ENCODE results near the gene UBAP1.
"Not testable (repeated sequence)": the region's sequence is repeated elsewhere in the genome, so short reads cannot be mapped to it uniquely, and the experiment has no call there.

Gene UBAP1

DNA sequence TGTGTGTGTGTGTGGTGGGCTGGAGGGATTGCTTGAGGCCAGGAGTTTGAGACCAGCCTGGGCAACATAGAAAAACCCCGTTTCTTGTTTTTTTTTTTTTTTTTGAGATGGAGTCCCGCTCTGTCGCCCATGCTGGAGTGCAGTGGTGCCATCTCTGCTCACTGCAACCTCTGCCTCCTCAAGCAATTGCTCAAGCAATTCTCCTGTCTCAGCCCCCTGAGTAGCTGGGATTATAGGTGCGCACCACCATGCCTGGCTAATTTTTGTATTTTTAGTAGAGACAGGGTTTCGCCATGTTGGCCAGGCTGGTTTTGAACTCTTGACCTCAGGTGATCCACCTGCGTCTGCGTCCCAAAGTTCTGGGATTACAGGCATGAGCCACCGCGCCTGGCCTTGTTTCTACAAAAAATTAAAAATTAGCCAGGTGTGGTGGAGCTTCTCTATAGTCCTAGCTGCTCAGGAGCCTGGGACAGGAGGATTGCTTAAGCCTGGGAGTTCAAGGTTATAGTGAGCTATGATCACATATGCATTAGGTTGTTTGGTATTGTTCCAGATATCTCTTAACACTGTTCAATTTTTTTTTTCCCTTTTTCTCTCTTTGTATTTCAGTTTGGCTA, 47.4 kb downstream of the UBAP1 start:
- DNase-seq: not testable (repeated sequence)

DNA sequence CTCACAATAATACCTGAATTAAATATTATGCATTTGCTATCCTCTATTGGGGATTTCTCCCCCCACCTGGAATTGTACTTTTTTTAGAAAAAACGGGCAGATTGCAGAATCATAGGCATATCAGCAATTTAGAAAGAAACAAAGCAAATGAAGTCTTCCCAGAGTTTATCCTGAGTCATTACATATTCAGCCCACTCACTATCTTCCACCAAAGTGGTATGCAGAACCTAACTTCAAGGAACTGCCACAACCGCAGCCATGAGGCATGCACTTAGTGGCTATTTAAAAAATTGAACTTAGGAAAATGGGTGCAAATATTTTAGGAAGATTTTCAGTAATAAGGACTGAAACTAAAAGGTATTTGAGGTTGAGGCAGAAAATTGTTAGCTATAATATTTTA, 48.6 kb downstream of the UBAP1 start:
- DNase-seq: no peak

DNA sequence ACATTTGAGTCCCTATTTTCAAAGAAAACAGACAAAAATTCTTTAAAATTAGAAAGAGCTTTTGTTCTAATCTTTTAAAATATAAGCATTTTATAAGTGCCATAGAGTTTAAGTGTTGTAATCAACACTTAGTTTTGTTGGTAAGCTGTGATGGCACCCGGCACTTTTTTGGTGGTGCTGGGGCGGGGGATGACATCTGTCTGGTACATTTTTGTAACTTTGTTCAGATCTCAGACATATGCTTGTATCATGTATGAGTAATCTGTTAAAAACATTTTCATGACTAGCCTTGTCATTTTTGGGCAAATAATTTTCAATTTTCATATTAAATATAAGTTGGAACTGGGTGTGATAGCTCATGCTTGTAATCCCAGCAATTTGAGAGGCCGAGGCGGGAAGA, 51.7 kb downstream of the UBAP1 start:
- no peak for DNase-seq

DNA sequence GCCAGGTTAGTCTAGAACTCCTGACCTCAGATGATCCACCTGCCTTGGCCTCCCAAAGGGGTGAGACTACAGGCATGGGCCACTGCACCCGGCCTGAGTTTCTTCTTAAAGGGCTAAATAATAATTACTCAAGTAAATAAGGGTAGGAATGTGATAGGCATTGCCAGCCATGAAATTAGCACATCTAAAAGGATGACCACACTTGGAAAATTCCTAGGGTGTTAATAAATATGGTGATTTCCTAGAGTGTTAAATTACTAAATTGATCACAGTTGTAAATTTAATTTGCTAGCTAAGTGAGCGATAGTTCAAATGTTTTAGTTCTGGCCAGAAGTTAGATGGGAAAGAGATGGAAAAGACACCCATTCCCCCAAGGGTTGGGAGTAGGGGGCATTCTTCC, 53.4 kb downstream of the UBAP1 start:
- DNase-seq: no peak

DNA sequence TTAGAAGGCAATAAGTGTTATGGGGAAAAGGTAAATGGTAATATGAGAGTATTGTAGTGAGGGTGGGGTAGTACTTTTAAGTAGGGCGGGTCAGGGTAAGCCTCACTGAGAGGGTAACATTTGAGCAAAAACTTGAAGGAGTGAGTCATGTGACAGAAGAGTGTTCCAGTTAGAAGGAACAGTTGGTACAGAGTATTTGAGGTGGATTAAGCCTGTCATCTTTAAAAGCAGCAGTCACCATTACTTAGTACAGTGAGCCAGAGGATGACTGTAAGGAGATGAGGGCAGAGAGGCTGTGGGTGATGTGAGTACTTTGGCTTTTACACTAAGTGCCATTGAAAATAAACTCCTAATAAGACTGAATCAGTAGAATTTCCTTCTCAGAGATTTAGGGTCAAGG, 54.8 kb downstream of the UBAP1 start:
- no peak for DNase-seq

DNA sequence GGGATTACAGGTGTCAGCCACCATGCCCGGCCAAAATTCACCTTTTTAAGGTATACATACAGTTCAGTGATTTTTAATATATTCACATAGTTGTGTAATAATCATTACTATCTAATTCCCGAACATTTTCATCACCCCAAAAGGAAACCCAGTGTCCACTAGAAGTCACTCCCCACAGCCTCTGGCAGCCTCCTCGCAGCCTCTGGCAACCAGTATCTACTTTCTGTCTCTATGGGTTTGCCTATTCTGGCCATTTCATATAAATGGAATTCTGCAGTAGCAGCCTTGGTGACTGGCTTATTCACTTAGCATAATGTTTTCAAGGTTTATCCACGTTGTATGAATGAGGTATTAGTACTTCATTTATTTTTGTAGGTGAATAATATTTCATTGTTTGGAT, 59.0 kb downstream of the UBAP1 start:
- no peak for DNase-seq

DNA sequence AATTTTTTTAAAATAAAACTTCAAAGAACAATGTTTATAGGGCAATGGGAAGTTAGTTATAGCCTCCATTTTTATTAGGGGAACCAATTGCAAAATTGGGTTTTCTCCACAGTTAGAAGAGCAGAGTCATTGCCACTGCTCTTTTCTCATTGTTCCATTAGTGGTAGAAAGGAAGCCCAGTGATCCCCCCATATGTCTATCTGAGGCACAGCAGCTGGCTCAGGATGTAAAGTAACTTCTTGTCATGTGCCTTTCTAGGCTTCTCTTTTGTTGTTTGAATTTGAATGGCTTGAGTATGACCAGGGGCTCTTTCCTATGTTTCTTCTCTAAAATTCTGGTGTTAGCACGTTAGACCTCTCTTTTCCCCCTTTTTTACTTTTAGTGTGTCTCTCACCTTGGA, 61.2 kb downstream of the UBAP1 start:
- DNase-seq: no peak

DNA sequence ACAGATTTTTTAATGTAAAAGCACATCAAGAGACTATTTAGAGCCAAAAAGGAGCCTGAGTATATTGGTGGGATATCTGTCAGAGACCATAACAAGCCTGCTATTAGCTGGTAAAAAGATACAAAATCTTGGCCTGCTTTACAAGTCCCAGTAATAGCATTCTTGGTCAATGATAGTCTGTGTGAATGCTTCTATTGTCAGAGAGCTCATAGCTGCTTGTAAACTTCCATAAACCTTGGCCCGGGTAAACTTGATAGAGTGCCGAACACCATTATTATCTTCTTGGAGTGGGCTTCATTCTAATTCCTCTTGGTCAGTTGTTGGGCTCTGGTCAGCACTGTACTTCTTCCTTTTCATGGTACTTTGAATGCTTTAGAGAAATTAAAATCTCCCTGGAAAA, 64.0 kb downstream of the UBAP1 start:
- no peak for DNase-seq

DNA sequence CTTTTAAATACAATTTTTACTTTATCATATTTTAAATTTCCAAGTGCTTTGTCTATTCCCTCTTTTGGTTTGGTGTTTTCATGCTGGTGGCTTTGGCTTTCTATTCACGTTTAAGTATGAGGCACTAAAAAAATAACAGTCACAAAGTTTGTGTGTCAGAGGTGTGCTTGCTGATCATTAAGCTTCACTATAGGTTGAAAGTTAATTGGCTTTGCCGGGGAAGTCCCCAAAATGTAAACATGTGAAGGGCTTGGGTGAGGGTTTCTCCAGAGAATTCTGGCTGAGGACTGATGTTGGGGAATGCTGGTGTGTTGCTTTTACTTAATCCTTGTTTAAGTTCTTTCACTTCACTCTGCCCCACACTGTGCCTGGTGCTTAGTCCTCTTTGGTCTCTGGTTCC, 66.4 kb downstream of the UBAP1 start:
- DNase-seq: not testable (repeated sequence)

DNA sequence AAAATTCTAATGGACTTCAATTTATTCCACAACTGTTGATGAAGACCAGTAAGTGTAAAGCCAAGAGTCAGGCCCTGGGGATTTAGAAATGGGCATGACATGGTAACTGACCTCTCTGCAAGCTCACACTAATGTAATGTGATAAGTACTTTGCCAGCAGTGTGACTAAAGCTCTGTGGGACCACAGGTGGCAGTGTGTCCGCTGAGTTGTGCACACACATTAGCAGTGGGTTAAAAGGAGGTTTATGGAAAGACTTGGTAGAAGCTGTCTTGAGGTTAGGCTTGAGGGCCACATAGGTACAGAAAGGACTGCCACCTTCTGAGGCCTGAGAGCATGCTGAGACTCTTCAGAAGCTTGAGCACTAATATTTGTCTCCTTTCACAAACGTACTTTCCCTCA, 67.6 kb downstream of the UBAP1 start:
- no peak for DNase-seq

DNA sequence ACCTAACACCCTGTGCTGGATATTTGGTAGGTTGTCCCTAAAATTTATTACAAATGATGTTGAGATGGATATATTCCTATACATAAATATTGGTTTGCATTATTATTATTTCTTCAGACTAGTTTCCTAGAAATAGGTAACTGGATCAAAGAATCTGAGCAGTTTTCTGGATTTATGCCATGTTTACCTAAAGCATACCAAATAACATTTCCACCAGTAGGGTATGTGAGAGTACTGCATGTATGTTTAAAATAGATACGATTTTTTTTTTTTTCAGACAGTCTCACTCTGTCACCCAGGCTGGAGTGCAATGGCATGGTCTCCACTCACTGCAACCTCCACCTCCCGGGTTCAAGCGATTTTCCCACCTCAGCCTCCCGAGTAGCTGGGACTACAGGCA, 68.9 kb downstream of the UBAP1 start:
- DNase-seq: not testable (repeated sequence)

DNA sequence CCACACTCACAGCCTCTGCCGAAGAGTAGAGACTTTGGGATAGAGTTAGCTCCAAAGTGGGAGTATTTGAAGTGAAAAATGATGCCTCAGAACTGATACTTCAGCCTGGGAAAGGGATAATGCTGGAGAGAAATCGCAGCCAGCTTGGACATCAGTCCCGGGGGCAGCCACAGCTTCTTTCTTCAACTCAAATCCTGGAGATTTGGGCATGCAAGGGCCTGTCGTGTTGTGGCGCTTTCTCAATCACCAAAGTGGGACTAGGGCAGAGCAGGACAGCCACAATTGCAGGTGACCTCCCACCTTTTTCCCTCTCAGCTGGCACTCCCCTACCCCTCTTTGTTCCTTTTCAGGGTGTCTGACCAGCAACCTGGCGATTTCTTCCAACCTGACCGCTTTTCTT, 70.4 kb downstream of the UBAP1 start:
- DNase-seq: no peak

DNA sequence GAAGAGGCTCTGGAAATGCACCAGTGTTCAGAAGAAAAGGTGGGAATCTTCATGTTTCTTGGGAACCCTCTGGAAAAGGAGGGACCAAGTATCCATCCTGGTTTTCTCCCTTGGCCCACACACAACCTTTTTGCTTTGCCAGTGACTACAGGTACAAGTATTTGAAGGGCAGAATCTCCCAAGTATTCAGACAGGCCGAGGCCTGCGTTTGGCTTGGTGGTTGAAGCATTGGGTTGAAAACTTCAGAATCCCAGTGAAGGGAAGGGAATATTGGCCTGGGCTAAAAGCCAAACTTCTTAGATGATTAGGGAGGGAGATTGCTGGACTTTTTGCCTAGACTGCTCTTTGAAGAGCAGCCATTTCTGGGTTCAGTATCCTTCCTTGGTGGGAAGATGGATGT, 71.9 kb downstream of the UBAP1 start:
- no peak for DNase-seq

DNA sequence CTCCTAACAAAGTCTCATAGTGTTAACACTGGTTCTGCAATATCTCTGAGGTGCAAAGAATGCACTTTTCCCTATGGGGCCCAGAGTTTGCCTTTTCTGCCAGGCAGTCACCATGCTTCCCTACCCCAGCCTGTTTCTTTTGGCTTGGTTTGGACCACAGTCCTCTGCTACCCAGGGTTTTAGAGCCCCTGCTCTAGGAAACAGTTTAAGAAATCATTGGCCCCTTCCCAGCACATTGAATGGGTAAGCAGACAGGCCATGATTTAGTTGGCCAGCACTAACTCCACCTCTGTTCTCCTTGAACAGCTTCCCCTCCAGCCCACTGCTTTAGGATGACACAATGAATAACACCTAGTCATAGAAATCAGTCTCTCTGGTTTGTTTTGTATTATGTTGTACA, 73.2 kb downstream of the UBAP1 start:
- no peak for DNase-seq

DNA sequence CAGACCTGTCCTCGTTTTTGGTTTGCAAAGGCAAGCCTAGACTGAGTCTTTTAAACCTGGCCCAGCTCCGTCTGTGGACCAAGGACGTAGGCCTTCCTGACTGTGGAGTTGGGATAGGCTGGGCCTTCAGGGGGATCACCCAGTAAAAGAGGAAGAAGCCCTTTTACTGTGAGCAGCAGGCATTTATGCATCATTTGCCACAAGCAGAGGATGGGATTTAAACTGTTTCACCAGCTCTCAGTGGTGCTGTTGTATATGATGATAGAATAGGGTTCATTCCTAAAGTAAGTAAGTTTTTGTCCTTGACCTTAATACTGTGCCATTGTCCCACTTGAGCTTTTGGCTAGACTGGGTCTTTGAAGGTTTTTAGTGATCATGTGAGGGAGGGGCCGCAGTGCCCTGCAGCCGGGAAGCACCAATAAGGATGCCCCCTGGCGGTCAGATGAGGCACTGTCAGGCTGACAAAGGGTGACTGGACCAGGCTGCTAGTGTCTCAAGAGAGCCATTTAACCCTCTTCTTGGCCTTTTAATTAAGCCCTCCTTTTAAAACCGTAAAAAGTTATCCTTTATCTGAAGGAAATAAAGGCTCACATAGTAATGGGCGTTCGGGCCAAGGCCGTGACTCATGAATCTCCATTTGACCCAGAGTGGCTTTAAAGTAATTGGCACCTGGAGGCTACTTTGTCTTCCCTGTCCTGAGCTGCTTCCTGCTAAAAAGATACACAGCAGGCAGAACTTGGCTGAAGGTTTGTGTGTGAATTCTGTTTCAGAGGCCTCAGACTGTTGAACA, 74.0 kb downstream of the UBAP1 start:
- DNase-seq: peak; percentile 46

DNA sequence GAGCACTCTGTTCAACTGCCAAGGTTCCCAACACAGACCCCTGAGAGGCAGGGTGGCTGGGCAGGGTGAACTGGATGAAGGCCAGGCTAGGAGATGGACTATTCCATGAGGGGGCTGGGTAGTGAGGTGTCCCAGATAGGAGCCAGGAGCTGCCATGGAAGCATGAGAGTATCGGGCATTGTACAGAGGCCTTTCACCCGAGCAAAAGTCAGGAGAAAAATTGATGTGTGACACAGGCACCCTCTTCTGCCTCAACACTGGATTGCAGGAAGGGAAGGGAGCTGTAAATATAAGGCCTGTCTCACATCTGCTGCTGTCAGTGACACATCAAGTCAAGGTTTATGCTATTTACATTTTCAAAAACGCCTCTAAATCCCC, 74.6 kb downstream of the UBAP1 start:
- DNase-seq: no peak

DNA sequence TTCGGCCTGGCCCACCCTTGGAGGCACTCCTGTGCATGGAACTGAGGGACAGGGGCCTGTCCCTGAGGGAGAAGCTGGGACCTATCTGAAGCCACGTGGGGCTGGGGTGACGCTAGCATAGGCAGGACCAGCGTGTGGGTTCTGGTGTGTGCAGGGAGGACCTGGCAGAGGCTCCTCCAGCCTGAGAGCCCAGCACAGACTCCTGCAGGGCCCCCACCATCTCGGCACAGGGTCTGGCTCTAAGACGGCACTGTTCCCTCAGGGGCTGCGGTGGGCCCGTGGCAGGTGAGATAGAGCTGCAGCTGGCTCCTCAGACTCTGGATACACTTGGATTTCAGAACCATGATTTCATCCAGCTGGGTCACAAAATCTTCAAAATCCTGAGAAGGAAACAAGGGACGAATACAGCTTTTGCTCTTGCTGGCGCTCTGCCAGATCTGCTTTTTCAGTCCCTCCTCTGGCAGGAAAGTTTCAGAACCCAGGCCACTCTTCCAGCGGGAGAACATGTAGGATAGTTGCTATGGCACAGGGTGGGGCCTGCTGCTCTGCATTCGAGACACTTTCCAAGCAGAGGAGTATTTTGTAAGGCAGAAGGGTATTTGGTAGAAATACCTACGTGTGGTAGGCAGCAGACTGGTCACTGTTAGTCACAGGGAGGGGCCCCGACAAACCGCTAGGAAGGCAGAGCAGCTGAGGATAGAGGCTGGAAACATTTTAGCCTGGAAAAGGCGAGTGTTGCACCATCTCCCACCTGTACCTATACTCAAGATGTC, 75.5 kb downstream of the UBAP1 start:
- no peak for DNase-seq

DNA sequence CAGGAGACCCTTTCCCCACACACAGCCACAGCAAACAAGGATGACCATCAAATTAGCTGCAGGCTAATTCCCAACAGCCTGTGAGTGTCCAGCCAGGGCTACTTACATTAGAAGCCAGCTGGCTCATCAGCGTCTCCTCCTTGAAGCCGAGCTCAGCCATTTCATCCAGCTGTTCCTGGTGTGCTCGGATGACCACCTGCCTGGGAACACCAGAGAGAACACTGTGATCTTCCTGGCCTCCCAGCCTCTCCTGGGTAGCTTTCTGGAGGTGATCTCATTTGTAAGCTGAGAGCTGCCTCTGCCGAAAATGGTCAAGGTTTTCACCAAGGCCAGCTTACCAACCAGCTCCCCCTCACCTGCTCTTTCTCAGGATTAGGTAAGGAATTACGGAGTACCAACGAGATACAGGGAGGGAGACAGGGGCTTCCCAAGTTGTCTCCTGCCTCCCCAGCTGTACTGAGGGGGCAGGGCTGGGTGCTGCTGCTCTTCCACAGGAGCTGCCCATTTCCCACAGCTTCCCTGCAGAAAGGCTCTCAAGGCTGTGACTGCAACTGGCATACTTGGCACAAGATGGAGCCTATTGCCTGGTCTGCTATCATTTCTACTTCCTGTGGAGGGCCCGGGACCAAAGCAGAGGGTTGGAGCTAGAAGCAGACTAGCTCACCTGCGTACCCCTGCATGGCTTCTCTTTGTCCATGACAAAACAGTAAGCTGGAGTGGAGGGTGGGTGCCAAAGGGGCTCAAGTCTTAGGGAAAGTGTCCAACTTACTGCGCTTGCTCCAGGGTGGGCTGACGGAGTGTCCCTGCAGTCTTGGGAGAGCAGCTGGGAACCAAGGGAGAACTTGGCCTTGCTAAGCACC, 76.4 kb downstream of the UBAP1 start:
- DNase-seq: no peak

DNA sequence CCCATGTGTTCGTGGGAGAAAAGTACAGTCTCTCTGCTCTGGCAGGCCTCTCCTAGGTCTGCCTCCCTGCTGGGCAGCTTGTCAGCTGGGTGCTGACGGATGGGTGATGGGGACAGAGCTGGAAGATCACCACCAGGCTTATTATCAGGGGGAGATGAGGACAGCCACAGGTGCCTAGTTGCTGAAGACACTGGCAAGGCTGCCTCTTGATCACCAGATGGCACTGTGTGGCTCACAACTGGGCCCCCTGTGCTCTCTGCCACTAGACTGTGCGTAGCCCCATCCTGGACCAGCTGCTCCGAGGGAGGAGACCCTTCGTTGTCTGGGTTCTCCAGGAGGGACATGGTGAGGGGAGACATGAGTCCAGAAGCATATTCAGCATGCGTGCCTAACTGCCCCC, 77.3 kb downstream of the UBAP1 start:
- no peak for DNase-seq

DNA sequence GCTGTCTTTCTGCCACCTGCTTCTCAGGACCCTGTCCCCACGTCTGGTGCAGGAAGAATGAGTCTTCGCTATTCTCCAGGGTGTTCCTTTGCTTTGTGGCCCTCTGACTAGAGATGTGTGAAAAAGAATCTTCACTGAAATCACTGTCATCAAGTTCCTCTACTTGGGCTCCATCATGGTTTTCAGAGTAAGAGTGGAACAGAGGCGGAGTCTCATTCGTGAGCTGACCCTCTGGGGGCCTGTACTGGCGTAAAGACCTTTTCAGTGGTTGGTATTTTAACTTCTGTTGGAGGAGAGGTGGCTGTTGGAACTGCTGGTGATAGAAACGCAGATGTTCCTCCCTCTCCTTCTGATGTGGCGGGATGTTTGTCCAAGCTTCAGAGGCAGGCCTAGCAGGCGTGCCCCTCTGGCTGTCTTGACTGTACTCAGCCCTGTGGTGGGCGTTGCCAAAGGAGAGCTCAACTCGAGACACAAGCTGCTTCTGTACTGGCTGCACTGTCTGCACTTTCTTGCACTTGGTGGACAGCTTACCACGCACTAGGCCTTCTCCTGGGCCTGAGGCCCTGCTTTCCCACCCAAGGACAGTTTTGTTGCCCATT, 78.2 kb downstream of the UBAP1 start:
- no peak for DNase-seq

DNA sequence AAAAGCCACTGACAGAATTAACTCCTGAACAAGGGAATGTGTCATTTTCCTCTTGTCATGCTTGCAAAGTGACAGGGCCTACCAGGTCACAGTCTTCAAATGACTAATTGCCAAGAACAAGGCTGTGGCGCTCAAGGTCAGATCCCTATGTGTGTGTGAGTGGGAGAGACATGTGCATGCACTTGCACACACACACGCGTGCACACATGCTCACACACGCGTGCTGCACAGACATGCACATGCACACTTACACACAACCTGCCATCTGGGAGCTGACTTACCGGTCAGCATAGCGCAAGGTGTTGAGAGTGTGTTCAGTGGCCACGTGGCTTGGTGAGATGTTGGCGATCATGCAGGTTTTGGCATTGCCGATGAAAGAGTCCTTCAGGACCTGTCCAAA, 80.5 kb downstream of the UBAP1 start:
- DNase-seq: no peak

DNA sequence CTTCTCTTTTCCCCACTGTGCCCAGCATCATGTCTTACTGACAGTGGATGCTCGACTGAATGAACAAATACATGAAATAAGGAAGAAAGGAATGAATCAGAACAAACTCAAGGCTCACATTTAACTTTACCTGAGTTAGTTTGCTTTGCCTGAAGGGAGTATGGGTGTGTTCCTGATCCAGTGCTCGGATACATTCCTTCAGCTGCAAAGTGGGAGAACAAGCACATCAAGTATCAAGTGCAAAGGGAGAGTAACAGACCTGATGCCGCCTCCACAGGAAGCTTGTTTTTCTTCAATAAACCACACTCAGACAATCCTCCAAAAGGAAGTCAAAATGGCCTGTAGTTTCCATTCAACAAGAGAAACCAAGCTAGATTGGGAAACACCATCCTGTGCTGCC, 84.1 kb downstream of the UBAP1 start:
- no peak for DNase-seq

DNA sequence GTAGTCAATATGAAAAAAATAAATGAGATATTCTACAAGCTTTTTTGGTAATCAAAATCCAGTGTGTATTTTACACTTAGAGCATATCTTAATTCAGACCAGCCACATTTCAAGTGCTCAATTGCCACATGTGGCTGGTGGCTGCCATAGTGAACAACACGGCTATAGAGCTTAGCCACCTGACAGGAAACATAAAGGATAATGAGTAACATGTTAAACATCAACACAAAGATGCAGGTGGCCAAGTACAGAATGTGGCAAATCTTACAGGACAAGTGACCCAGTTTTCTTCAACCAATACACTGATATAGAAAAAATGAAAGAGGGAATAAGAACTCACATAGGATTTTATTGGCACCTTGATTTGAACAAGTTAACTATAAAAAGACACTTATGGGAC, 88.8 kb downstream of the UBAP1 start:
- no peak for DNase-seq

Data from stimulated activated naive CD4-positive, alpha-beta T cell treated with Interleukin-2 at 50 U/mL for 16 hours (primary cell).